NCI-H524 (cell line): ENCODE data around the gene HABP2.

Experiments used
- DNase-seq, 2 experiments: peaks; one replicate each; lab custom pipeline; 2025; lab: John Stamatoyannopoulos, UW

The HABP2 gene

DNA sequence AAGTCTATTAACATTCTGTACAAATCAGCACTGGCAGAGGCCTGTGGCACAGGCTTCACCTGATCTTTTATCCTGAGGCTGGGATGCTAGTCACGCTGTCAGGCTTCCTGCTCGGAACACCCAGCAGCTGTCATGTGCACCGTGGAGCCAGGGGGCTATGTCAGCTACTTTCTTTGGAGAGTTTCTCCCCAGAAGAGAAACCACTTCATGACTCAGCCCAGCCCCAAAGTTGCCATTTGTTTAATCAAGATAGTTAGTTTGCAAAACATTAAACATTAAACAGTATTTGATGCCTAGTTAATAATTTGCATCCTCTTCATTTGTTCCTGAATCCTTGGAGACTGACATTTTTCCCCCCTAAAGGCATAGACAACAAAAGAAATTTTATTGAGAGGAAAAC, at the start of gene HABP2:
TSS of gene HABP2 (plus strand) at position 353 of the 400 bp plus-strand sequence. CDS start 69 bp downstream, outside the sequence.
- DNase-seq: no peak

DNA sequence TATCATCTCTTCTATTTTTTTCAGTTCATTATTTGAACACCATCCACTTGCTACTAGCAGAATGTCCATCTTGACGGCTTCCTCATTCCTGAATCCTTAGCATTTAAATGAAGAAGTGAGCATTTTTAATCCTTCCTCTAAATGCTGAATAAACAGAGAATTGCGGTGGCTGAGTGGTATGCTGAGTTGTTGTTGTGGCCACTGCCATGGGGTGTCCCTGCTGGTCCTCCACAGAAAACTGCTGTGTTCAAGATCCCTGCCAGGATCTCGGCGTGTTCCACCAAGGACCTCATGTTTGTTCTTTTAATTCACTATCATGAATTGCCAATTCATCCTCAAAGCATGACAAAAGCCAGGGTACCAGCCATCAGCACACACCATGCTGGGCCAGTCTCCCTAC, 48.9 kb upstream of the HABP2 start:
- DNase-seq: no peak

DNA sequence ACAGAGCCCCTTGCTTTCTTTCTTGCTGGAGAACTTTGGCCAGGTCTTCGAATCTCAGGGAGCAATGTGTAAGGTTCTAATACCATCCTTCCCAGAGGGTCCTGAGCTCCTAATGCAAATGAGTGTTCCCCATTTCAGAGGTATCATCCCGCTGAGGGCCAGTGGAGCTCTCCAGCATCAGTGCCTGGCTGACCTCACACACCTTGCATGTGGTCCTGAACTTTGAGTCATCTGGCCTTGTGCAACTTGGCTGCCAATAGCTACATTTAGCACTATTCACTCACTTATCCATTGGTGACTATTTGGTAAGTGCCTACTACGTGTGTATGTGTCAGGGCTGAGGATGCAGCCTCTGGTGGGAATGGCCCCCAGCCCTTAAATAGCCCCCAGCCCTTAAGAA, 48.4 kb upstream of the HABP2 start:
- DNase-seq: no peak

DNA sequence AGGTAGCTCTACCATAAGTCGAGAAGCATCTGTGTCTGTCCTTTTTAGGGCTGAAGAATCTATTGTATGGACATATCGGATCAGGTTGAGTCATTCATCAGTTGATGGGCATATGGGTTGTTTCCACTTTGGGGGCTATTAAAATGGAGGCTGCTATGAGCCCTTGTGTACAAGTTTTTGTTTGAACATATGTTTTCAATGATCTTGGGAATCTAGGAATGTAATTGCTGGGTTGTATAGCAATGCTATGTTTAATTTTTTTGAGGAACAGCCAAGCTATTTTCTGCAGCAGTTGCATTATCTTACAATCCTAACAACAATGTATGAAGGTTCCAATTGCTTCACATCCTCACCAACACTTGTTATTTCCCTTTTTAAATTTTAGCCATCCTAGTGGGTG, 46.4 kb upstream of the HABP2 start:
- no peak for DNase-seq

DNA sequence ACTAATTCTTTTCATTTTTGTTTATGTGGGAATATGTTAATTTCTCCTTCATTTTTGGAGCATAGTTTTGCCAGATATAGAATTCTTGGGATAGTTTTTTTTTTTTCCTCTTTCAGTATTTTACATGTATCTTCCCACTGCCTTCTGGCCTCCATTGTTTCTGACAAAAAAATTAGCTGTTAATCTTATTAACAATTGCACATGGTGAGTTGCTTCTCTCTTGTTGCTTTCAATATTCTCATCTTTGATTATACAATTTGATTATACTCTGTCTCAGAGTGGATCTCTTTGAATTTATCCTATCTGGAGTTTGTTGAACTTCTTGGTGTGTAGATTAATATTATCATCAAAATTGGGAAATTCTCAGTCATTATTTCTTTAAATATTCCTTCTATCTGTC, 41.4 kb upstream of the HABP2 start:
- no peak for DNase-seq

DNA sequence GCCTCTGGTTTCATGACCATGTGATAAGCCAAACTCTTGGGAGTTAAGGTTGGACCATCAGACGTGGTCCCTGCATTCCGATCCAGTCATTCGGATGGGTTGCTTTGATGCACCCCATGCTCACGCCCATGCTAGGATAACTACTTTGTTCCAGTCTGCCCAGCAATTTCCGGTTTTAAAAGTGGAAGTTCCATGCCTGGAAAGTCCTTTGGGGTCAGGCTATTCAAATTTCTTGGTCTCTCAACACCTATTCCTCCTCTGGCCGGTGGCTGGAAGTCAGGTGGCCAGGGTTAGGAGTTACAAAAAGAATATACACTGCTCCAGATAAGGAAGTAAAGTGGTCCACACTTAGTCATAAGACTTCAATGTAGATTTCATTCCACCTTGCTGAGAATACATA, 37.7 kb upstream of the HABP2 start:
- DNase-seq: no peak

DNA sequence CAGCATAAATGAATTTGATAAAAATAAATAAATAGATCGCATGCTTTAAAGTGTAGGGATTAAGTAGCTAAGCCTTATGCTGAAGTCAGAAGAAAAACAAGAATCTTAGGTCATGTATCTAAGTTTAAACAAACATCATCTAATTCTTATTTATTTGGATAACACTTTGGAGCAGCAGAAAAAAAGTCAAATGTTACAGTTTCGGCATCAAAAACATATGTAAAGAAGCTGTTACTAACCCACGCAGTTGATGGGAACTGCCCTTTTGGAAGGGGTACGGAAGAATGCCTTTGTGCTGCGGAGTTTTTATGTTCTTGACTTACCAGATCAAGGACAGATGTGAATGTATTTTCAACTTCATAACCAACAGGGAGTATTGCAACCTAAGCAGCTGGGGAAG, 37.3 kb upstream of the HABP2 start:
- no peak for DNase-seq

DNA sequence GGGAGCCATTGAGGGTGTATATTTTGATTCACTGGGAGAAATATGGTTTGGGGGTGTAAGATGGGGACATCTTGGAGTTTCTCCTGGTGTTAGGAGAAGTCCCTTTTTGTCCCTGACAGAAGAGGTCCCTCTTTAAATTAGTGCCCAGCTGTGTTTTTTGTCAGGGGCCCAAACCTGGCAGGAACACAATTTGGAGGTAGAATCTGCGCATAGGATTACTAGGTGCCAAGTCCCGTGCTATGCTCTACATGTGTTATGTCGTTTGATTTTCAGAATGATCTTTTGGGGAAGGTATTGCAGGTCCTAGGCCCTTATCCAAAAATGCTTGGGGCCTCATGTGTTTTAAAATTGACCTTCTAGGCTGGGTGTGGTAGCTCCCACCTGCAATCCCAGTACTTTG, 36.8 kb upstream of the HABP2 start:
- DNase-seq: no peak

DNA sequence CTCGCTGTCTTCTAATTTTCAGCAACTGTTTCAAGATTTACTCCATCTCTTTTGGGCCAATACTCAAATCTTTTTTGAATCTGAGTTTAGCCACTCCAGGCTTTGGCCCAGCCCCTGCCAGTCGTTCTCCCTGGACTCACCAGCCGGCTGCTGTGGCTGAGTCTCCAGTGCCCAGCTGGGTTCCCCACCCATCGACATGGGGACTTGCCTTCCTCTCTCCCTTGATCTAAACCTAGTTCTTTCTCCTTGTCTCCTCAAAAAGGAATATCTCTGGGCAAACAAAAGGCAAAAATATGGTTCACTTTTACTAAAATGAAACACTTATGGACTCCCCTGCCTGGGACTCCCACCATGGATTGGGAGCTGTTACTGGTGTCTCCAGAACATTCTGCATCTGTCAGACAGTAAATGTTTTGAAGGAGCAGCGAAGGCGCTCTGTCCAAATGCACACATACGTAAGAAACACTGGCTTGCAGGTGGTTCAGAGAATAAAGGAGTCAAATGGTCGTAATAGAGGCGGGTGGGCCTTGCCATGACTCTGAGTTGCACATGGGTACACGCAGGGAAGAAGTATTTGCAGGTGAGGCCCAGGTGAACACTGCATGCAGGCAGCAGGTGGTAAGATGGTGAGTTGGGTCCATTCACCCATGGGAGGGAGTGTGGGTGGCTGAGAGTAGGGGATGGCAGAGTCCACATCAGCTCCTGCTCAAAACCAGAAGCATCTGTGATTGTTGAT, 35.5 kb upstream of the HABP2 start:
- DNase-seq: no peak

DNA sequence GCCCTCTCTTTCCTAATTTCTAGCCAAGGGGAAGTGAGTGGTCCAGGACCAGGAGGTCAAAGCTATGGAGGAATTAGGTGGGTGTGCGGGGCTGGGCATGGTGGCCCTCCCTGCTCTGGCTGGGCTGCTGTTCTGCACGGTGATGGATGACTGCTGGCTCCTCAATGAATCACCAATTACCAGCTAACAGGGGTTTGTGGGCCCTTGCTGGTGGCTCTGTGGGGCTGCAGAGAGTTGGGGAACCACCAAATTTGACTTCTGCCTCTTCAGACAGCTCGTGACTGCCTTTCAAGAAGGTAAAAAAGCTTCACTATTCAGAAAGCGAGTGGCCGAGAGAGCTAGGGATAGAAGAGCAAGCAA, 35.0 kb upstream of the HABP2 start:
- DNase-seq: no peak

DNA sequence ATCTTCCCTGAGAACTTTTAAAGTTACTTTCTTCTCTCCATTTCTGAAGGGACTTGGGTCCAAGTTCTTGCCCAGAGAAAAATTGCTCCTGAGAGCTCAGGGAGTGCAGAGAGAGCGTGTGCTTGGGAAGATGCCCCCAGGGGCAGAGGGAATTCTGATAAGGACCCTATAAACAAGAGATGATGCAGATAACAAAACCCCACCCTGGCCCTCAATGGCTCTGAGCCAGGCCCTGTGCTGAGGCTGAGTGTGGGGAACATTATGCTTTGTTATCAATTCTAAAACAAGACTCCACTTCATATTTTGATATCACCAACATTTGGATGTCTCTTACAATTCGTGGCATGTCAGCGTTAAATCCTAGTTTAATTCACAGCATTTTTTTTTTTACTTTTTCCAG, 34.4 kb upstream of the HABP2 start:
- no peak for DNase-seq

DNA sequence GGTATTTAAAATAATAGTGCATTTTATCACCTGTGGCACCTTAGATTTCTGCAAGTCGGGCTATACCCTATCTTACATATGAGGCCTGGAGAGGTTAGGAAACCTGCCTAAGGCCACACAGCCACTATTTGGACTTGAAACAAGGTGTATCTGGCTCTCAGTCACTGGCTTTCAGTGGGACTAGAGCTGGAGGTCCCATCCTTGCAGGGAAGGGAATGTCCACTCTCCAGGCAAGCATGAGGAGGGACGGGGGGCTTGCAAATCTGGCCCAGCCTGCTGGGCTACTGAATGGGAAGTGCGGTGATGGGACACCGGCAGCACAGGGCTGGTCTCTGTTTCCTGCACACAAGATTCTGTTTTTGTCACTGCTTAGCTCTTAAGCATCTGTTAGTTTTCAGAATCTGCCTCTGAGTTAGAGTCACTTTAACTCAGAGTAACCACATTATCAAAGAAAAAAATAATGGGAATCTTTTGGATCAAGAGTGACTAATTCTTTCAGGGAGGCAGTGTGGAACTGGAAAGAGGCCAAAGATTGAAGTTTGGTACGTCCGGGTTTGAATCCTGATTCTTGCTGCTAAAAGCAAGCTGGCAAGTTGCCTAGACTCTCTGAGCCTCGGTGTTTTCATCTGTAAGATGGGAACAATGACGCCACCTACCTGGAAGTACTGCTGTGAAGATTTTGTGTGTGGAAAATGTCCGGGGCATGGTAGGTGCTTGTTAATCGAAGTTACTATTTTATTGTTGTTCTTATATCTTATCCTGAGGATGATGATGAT, 33.8 kb upstream of the HABP2 start:
- DNase-seq: no peak

DNA sequence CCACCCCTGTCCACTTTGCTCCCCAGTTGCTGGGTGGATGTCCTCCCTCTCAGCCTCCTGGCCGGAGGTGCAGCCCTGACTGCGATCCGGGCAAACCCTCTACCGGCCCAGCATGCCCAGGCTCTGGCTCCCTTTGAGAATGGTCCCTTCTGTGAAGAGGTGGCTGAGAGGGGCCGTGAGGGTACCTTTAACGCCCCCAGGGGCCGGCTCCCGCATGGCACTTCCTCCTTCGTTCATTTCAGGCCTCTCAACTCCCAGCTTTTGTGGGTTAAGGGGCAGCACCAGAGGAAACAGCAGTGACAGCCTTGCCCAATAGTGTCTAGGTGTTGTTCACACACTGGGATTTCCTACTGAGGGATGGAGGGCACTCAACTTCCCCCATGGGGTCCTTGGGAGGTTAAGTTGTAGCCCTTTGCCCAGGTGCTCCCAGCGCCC, 33.2 kb upstream of the HABP2 start:
- DNase-seq: no peak

DNA sequence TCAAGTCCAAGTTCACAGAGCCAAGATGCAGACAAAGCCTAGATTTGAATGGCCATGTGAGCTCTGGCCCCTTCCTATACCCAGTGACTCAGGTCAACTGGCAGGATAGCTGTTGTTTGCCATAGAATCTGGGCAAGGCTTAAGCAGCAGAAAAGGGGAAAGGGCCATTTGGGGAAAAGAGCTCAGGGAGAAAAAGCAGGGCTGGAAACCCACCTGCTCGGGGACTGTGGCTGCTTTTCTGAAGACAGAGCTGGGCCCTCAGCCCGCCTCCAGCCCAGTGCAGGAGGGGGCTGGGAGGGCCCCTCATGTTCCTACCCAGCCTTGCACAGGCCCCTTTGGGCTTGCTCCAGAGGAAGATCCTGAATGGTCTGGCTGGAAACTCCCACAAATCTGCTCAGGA, 32.6 kb upstream of the HABP2 start:
- DNase-seq: no peak

DNA sequence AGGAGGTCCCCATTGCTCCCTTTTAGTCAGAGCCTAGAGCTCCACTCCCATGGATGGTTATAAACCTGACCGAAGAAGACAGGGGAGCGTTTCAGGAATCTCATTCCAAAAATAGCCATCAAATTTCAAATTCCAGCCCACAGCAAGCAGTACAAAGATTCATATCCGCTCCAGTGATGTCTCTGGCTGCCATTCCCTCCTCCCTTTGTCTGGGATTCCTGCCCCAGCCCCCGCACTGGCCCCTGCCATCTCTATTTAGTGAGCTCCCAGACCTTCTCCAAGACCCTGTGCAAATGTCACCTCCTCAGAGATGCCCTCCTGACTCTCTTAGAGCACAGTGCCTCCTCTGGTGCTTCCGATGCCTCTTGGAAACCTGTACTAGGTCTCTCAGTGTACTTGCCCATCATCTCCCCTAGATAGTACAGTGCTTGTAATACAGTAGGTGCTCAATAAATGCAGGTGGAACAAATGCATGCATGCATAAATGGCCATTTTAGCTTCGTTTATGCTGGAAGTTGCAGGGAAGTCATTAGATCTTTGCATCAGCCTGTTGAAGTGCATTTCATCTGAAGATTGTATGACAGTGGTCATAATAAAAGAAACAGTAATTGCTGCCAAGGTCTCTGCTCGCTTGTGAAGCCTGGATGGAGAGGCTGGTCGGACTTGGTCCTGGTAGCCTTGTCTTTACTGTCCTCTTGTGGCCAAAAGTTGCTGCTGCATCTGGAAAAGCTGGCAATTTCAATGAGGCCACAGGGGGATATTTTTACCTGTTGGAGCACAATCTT, 32.0 kb upstream of the HABP2 start:
- peak; percentile 2 to 7 for DNase-seq

DNA sequence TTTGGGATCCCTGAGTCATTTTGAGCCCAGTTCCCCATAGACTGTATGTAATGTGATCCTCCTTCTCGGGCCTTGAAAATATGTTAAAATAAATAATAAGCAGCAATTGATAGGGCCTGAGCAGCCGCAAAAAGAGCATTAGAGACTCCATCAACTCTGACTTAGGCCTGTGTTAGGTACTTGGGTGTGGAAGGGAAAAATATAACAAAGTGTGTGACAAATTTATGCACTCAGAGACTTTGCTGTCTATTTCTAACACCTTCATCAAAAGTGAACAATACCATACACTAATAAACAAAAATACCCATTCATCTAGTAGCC, 31.4 kb upstream of the HABP2 start:
- DNase-seq: no peak

DNA sequence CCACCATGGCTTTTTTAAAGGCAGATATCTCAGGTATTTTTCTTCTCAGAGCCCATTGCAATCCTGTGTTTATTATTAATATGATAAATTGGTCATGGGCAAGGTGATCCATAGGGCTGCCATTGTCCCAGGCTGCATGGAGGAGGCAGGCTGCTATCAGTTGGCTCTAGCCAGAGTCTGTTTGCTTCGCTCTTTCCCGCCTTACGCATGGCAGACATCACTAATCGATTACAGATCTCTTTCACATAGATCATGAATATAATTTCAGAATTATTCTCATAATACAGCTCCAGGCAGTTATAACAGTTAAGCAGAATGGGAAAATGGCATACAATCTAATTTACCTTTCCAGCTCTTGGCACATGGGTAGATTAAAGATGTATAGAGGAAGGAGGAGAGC, 30.4 kb upstream of the HABP2 start:
- no peak for DNase-seq

DNA sequence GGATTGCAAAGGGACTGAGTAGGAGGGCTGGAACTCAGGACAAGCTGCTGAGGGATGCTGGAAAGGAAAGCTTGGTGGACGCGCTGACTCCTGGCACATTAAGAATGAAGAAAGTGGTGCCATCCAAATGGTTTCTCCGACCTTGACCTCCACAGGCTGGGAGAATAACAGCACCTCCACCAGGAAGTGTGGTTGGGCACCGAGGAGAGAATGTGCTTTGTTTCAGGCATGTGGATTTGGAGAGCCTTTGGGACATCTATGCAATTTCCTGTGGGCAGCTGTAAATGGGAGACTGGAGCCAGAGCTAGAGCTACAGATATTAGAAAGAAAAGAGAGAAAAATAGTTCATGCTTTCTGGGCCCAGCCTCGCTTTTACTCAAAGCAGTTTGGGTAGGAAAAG, 29.8 kb upstream of the HABP2 start:
- DNase-seq: no peak

DNA sequence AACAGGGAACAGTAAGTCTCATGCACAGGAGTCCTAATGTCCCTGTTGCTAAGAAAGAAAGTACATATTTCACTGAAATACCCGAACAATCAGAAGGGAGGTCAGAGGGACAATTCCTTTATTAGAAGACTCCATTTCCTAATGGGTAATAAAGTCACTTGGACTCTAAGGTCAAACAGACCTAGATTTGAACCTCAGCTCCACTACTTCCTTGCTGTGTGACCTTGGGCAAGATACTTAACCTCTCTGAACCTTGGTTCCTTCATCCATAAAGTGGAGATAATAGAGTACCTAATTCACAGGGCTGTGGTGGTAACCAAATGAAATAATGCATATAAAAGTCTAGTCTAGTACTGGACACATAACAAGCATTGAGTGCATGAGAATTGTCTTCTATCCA, 29.2 kb upstream of the HABP2 start:
- no peak for DNase-seq

DNA sequence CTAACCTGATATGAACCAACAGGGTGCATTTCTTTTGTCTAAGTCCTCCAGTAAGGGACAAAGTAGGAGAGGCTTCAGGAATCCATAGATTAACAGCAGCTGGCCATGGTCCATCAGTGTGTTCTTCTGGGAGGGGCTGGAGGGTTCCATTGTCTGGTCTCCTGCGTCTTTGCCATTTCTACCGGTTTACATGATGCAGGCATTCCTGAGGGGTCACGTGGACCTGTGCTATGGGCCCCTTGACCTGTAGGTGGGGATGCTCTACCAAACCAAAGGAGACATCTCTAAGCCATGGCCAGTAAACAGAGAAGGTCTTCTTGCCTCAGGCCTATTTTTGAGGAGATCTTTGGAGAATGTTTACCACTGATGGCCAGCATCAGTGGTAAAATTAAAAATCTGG, 28.7 kb upstream of the HABP2 start:
- no peak for DNase-seq

DNA sequence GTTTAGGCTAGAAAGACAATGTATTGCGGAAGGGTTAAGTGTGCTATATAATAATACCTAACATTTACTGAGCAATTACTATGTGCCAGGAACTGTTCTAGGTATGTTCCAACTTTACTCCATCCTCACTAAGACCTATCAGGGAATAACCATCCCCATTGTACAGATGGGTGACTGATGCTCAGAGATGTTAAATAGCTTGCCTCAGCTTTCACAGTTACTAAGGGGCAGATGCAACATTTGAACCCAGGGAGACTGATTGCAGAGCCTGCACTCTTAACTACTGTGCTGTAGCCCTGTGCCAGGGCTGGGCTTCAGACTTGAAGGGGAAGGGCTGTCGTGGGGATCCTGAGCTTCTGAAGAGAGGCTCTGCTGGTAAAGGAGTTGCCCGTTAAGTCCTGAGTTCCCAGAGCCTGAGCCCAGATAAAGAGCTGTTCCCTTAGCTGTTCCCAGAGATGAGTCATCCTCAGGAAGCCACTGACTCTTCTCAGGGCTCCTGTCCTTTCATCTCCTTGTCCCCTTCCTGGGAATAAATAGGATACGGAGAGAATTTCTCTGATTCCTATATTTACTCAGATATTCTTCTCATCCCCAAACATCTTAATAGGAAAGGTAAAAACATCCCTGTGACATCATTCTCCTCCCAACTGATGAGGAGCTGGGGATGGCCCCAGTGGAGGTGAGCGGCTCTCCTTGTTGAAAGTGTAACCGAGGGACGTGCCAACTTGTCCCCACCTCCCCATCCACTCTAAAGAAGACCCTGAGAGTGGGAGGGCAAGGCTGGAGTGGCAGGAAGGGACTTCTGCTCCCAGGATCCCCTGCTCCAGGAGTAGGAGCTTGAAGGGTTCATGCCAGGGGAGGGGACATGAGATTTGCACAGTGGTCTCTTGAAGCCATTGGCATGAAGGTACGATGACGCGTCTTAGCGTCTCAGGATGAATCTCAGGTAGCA, 28.0 kb upstream of the HABP2 start:
- no peak for DNase-seq

DNA sequence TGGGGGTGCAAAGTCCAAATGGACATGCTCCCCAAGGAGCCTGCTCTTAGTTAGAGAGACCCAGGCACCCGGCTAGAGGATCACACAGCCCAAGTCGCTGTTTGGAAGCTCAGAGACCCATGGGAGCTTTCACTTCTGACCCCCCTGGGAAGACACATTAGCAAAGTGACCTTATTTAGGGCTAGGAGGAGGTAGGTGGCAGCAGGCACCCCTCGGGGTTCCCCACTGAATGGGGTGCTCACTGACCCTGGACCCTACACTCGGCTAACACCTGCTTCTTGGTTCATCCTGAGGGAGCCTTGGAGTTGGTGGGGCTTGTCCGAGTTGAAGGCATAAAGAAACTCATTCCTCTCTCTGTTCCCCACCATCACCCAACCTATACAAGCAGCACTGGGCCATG, 27.1 kb upstream of the HABP2 start:
- DNase-seq: no peak
